HG02623 (cell line): ENCODE measurements around the gene HAP1.

Experiments used
- ATAC-seq: cut with Tn5 transposase; IDR thresholded peaks from one replicate; pipeline ENCODE4 v1.9.1; 2021; ENCODE audit warnings: moderate library complexity; ENCODE audit not compliant: unreplicated experiment

Gene HAP1

GRCh38 chr17:41766135-41766534 is 31.7 kb upstream of the HAP1 start:
- ATAC-seq: no peak

GRCh38 chr17:41763327-41763726 is 28.9 kb upstream of the HAP1 start:
- ATAC-seq: no peak

GRCh38 chr17:41762841-41763240 is 28.4 kb upstream of the HAP1 start:
- ATAC-seq: no peak

GRCh38 chr17:41762391-41762790 is 27.9 kb upstream of the HAP1 start:
- no peak for ATAC-seq

GRCh38 chr17:41760878-41761277 is 26.4 kb upstream of the HAP1 start:
- no peak for ATAC-seq

- ATAC-seq: no peak
Observed at GRCh38 chr17:41758601-41759000, 24.2 kb upstream of the HAP1 start.

- no peak for ATAC-seq
Observed at GRCh38 chr17:41754066-41754465, 19.6 kb upstream of the HAP1 start.

GRCh38 chr17:41751288-41751687 is 16.8 kb upstream of the HAP1 start:
- no peak for ATAC-seq

- no peak for ATAC-seq
Observed at GRCh38 chr17:41750862-41751261, 16.4 kb upstream of the HAP1 start.

- ATAC-seq: no peak
Observed at GRCh38 chr17:41748275-41748674, 13.8 kb upstream of the HAP1 start.

- no peak for ATAC-seq
Observed at GRCh38 chr17:41741709-41742108, 7.3 kb upstream of the HAP1 start.

GRCh38 chr17:41740506-41740905 is 6.1 kb upstream of the HAP1 start:
- no peak for ATAC-seq

GRCh38 chr17:41739661-41740352 is 5.4 kb upstream of the HAP1 start:
- ATAC-seq: no peak

- ATAC-seq: no peak
Observed at GRCh38 chr17:41738801-41739112, 4.3 kb upstream of the HAP1 start.

GRCh38 chr17:41738077-41738800 is 3.8 kb upstream of the HAP1 start:
- ATAC-seq: no peak

- no peak for ATAC-seq
Observed at GRCh38 chr17:41737680-41738023, 3.2 kb upstream of the HAP1 start.

GRCh38 chr17:41736983-41737679 is 2.7 kb upstream of the HAP1 start:
- ATAC-seq: no peak

- ATAC-seq: no peak
Observed at GRCh38 chr17:41735744-41736143, 1.3 kb upstream of the HAP1 start.

- ATAC-seq: no peak
Observed at GRCh38 chr17:41734949-41735313, 488 bp upstream of the HAP1 start.

GRCh38 chr17:41733348-41734138 is 900 bp downstream of the HAP1 start:
- no peak for ATAC-seq

GRCh38 chr17:41731836-41732235 is 2.6 kb downstream of the HAP1 start:
- no peak for ATAC-seq

GRCh38 chr17:41730479-41730878 is 4.0 kb downstream of the HAP1 start:
- no peak for ATAC-seq
